Head of caudate nucleus (tissue), 42 donors: ENCODE results near the gene KLF13.

Experiments
- DNase-seq, 42 donors: peaks; one replicate each; pipeline versions ENCODE4 v3.0.0 to v3.0.0-alpha.2; 2020 to 2021; ENCODE audit warnings: mixed read lengths in 7 of 42
- intact Hi-C: fragments of 100-400 bp; cut with DNase I; formaldehyde crosslinking; loops from one replicate; pipeline ENCODE4 v1.15.0; 2022

KLF13 gene

DNA sequence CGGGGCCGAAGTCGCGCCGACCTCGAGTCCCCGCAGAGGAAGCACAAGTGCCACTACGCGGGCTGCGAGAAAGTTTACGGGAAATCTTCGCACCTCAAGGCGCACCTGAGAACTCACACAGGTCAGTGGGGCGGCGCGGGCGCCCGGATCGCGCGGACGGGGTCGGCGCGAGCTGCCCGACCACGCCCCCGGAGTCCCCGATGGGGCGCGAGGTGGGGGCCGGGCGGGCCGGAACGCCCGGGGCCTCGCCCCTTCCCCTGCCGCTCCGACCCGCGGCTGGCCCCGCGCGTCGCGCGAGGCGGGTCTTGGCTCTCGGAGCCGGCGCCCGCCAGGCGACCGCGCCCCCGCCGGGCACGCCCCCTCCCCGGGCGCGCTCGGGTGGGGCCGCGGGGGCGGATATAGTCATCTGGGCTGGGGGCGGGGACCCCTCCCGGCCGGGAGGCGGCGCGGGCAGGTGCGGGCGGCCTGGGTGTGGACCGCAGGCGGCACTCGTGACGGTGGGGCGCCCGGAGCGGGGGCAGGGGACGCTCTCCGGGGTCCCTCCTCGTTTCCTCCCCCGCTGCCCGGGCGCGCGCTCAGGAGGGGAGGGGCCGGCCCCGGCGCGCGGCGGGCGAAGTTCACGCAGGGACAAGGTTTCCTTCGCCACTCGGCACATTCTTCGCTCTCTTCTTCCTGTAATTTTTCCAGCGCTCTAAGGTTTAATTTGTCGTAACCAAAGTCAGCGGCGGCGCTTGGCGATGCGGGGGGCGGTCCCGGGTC is 1.2 kb downstream of the KLF13 start:
- intact Hi-C loops = loop anchor here (5.0 kb wide), 2 partner anchors 39 to 159 kb away; no protein-coding TSS in a partner anchor

GRCh38 chr15:31328428-31328968 is 1.9 kb downstream of the KLF13 start:
- peak in 5 of 42 donors; percentile 38 to 70 (median 63) for DNase-seq
- intact Hi-C loops = loop anchor here (5.0 kb wide), 2 partner anchors 39 to 159 kb away; no protein-coding TSS in a partner anchor

More for the DNA sequence above, 1.2 kb downstream of the KLF13 start:
- DNase-seq = peak in 35 of 42 donors; percentile 37 to 80 (median 64)

GRCh38 chr15:31328969-31329639 is 2.5 kb downstream of the KLF13 start:
- intact Hi-C loops = loop anchor here (5.0 kb wide), 2 partner anchors 38 to 158 kb away; no protein-coding TSS in a partner anchor
- DNase-seq = peak in 2 of 42 donors; percentile 30 to 47

GRCh38 chr15:31329640-31330010 is 3.0 kb downstream of the KLF13 start:
- intact Hi-C loops = loop anchor here (5.0 kb wide), 2 partner anchors 38 to 158 kb away; no protein-coding TSS in a partner anchor
- DNase-seq = peak in 1 of 42 donors; percentile 43

DNA sequence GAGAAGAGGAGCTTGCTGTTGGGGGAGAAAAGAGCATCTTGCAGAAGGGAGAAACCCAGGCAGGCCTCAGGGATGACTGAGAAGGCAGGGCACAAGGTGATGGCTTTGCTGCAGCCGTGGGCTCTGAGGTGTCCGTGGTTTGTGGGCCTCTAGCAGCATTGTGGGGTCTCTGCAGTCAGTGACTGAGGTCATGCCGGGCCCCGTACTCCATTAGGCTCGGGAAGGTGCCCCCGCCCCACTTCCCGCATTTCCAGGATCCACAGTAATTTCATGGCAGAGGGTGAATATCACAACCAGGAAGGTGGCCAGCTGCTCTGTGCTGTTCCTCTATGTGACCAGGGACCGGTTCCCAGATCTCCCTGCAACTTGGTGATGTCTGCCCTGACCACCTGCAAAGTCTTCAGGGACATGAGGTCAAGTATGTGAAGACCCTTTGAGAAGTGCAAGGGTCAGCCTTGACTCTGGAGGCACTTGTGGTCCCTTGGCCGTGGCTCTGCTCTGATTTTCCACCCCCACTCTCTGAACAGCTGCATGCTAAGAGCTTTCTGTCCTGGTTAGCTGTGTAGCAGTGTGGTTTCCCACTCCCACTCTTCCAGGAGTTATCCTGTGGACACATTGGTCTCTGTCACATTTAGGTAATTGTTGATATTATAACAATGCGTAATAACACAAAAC is 3.6 kb downstream of the KLF13 start:
- intact Hi-C loops = no loop called here
- DNase-seq = peak in 1 of 42 donors; percentile 44

DNA sequence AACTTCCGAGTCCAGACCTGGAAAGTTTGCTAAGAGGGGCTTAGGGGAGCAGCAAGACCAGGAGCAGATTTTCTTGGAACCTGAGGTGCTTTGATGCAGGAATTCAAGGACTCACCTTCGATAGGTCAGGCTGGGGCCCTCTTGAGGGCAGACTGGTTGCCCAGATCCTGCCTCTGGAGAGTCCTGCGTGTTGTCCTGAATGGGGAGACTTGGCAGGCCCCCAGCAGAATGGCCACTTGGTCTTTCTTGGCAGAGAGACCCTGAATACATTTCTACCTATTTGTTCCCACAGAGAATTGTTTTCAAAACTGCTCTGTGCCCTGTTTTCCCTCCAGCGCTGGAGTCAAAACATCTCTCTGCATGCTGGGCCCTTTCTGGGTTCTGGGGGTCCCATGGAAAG is 4.2 kb downstream of the KLF13 start:
- intact Hi-C loops = no loop called here
- DNase-seq = peak in 2 of 42 donors; percentile 55 to 65

GRCh38 chr15:31331389-31331788 is 4.8 kb downstream of the KLF13 start:
- intact Hi-C loops = no loop called here
- DNase-seq = no peak

DNA sequence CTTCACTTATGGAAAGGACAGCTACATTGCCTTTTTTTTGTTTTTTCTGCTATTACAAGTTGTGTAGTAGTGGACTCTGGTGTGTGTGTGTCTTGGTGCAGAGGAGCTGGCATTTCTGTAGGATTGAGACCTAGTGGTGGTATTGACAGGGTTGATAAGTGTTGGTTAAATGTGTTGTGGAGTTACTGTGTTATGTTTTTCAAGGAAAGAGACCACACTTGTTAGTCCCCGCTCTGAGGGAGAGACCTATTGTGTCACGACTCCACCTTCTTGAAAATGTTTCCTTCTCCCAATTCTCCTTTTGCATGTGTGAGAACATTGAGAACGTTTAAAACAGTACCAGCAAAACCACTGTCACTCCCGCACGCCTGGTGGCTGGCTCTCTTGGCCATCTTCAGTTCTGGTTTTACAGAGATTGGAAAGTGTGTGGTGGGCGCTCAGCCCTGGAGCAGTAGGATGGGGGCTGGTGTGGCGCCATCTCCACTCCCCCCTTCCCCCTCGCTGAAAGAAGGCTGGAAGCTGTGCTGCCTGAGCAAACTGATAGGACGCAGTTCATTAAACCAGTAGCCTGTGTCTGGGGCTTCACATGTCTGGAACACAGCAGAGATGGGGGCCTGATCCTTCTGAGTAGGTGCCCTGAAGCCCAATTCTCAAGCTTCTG is 5.5 kb downstream of the KLF13 start:
- no peak for DNase-seq
- intact Hi-C loops = no loop called here

DNA sequence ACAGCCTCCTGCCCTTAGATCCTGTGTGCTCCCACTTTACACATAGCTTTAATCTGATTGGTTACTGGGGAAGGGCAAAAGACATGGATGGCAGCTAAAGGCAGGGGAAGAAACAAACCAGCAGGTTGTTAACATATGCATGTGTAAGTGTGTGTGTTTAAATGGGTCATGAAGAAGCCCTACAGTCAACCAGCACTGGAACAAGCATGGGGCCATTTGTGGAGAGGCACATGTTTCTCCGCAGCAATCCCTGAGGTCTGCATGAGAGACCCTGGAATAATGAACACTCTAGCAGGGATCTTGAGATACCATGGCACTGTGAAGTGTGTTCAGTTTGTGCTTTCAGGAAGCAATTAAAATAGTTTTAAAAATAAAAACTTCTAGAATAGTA is 6.0 kb downstream of the KLF13 start:
- intact Hi-C loops = no loop called here
- no peak for DNase-seq

- no peak for DNase-seq
- intact Hi-C loops = no loop called here
These were observed 6.5 kb downstream of the KLF13 start for GRCh38 chr15:31333119-31333518.

GRCh38 chr15:31333820-31334219 is 7.2 kb downstream of the KLF13 start:
- intact Hi-C loops = no loop called here

DNA sequence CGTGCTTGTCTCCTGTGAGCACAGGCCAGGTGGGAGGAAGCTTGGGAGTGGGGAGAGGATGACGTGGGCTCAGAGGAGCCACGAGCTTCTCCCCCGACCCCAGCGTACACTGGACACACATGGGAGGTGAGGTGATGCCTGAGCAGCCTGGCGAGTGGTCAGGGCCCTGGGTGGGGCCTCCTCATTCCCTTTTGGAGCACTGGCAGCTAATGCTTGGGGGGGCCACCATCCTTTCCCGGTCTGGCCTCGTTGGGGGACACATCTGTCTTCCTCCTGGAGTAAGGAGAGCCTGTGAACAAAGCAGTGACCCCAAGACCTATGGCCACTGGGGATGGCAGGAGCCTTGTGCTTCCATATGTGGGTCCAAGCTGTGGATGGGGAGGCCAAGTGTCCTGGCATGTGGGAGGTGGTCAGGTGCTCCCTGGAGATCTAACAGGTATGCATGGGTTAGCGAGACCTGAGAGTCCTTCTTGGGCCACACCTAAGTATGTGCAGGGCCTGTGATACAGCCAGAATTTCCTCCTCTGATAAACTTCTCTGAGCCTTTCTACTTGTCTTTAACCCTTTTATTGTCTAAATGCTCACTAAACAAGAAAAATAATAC is 9.5 kb downstream of the KLF13 start:
- DNase-seq = no peak

More at GRCh38 chr15:31333820-31334219, 7.2 kb downstream of the KLF13 start:
- DNase-seq = no peak

DNA sequence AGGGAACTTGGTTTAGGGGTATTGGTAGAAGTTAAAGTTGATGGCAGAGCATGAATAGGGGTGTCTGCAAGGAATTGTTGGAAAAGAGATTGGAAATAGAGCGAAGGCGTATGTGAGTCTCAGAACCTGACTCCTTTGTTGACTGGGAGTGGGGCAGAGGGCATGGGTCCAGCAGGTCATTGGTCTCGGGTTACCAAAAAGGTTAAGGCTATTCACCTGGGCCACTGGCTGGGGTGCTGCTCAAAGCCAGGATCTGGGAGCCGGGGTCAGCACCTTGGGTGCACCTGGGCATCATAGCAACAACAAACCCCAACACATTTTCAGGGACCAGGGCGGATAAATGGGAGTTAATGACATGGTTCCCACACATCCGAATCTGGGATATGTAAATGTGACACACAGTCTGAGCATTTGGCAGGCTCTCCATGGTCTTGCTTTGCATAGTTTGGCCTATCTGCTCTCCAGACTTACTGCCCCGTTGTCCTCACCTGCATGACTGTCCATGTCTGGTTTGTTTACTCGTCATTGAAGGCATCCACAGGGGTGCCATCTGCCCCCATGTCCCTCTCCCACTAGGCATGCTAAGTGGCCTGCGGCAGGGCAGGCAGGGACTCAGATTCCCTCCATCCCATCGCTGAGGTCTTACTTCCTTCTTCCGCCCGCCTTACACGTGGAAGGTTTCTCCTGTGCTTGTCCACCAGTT is 10.1 kb downstream of the KLF13 start:
- intact Hi-C loops = no loop called here

More for the DNA sequence above, 9.5 kb downstream of the KLF13 start:
- intact Hi-C loops = no loop called here

GRCh38 chr15:31337352-31338031 is 10.9 kb downstream of the KLF13 start:
- intact Hi-C loops = no loop called here
- DNase-seq = peak in 1 of 42 donors; percentile 66

More for the DNA sequence above, 10.1 kb downstream of the KLF13 start:
- no peak for DNase-seq

DNA sequence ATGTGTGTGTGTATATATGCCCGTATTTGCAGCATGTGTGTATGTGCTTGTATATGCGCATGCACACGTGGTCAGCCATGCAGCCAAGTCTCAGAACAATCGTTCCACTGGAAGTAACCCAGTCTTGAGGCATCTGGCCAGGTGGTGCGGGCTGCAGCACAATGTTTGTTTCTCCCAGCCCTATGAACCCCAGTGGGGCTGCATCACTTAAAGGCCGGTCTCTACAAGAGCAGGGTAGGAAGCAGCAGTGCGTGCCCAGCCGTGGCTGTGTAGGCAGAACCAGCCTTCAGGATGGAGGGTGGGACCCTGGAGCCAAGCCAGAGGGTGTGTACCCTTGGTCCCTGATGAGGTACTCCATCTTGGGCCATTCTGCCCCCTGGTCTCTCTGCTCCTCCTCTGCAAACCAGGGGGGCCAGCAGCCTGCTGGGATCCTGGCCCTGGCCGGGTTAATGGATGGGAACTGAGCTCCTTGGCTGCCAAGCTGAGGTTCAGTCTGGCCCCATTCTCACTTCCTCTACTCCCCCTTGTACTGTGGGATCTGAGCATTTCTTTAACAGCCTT is 11.8 kb downstream of the KLF13 start:
- intact Hi-C loops = no loop called here

GRCh38 chr15:31338879-31339557 is 12.4 kb downstream of the KLF13 start:
- intact Hi-C loops = no loop called here
- peak in 25 of 42 donors; percentile 32 to 72 (median 53) for DNase-seq

More for the DNA sequence above, 11.8 kb downstream of the KLF13 start:
- DNase-seq = peak in 7 of 42 donors; percentile 26 to 58 (median 49)
